PC-9 (cell line): ENCODE results near the gene POLD4. TPM values are rescaled to one million over a fixed set of nuclear protein-coding genes. Genes with fewer than 3 reads are reported as not detected.

ENCODE experiments used
- BruUV-seq: library from RNA; stranded (reverse); fragments of 400-500 nt; replicated peaks from 2 replicates; lab custom pipeline; 2021; lab: Mats Ljungman, UMichigan
- CTCF ChIA-PET: fragments of 300-600 bp; sonication (Branson Sonifier 250); formaldehyde crosslinking; loops from one replicate; lab custom pipeline; 2022; ENCODE audit warnings: antibody characterized with exemption; lab: Charles Lee
- POLR2A ChIA-PET: fragments of 300-600 bp; sonication (Branson Sonifier 250); formaldehyde crosslinking; loops from one replicate; lab custom pipeline; 2022; ENCODE audit warnings: antibody characterized with exemption; ENCODE audit not compliant: unreplicated experiment; lab: Charles Lee
- DNase-seq, 2 experiments: peaks; one replicate each; pipeline versions ENCODE4 v3.0.0 to v3.0.0-alpha.2; 2015 to 2022; ENCODE audit warnings: mixed read lengths in 1 of 2
- H2AFZ ChIP-seq: fragments of 200-600 bp; sonication (generic); 2 replicates; pipeline ENCODE4 v1.8.1; 2017; ENCODE audit warnings: antibody characterized with exemption
- H3F3A ChIP-seq: fragments of 200-600 bp; sonication (generic); 2 replicates; pipeline ENCODE4 v1.8.1; 2017; ENCODE audit warnings: antibody characterized with exemption, mild to moderate bottlenecking, low read depth; ENCODE audit not compliant: insufficient read depth
- H3K27ac ChIP-seq: fragments of 200-600 bp; sonication (generic); 2 replicates; pipeline ENCODE4 v1.6.1; 2016; ENCODE audit warnings: mixed run types
- H3K27me3 ChIP-seq: fragments of 200-600 bp; sonication (generic); 2 replicates; pipeline ENCODE4 v1.6.1; 2016; ENCODE audit warnings: low read depth, mixed run types; ENCODE audit not compliant: insufficient read depth
- H3K36me3 ChIP-seq: fragments of 200-600 bp; sonication (generic); 2 replicates; pipeline ENCODE4 v1.6.1; 2016; ENCODE audit warnings: low read depth, mixed run types
- H3K4me1 ChIP-seq: fragments of 200-600 bp; sonication (generic); replicated peaks from 2 replicates; pipeline ENCODE4 v1.6.1; 2016; ENCODE audit warnings: mixed run types; ENCODE audit not compliant: insufficient read depth
- H3K4me2 ChIP-seq: fragments of 200-600 bp; sonication (generic); 2 replicates; pipeline ENCODE4 v1.6.1; 2017; ENCODE audit warnings: mixed run types
- H3K4me3 ChIP-seq: fragments of 200-600 bp; sonication (generic); 2 replicates; pipeline ENCODE4 v1.6.1; 2016; ENCODE audit warnings: mixed run types
- H3K79me2 ChIP-seq: fragments of 200-600 bp; sonication (generic); 2 replicates; pipeline ENCODE4 v1.6.1; 2017; ENCODE audit warnings: low read depth, mixed run types
- H3K9me2 ChIP-seq: fragments of 200-600 bp; sonication (generic); 2 replicates; pipeline ENCODE4 v1.8.1; 2017; ENCODE audit warnings: mild to moderate bottlenecking; ENCODE audit not compliant: insufficient read depth
- H3K9me3 ChIP-seq: fragments of 200-600 bp; sonication (generic); 2 replicates; pipeline ENCODE4 v1.8.1; 2016; ENCODE audit warnings: low read depth; ENCODE audit not compliant: insufficient read depth
- H4K20me1 ChIP-seq: fragments of 200-600 bp; sonication (generic); 2 replicates; pipeline ENCODE4 v1.8.1; 2017; ENCODE audit not compliant: insufficient read depth
- EZH2 ChIP-seq: fragments of 200-600 bp; sonication (generic); IDR thresholded peaks from 2 replicates; pipeline ENCODE4 v1.8.0; 2017; ENCODE audit warnings: antibody characterized with exemption, low read depth
- intact Hi-C: fragments of 100-400 bp; cut with micrococcal nuclease; formaldehyde crosslinking; loops from one replicate; pipeline ENCODE4 v1.10.0; 2022; ENCODE audit not compliant: unreplicated experiment
- total RNA-seq: library from RNA; stranded (reverse); gene quantifications from 2 replicates; pipeline ENCODE4 v1.2.3, GENCODE V29; 2021
- TF ChIP-seq, protein P1 (sequence below): fragments of 200-600 bp; sonication (generic); conservative IDR thresholded peaks from 2 replicates; pipeline ENCODE4 v1.6.1; 2017; ENCODE audit warnings: mixed run types, antibody characterized with exemption, mild to moderate bottlenecking, moderate library complexity

The POLD4 gene
- total RNA-seq, 1 experiment from 2014 or later, result 67.1 TPM

DNA sequence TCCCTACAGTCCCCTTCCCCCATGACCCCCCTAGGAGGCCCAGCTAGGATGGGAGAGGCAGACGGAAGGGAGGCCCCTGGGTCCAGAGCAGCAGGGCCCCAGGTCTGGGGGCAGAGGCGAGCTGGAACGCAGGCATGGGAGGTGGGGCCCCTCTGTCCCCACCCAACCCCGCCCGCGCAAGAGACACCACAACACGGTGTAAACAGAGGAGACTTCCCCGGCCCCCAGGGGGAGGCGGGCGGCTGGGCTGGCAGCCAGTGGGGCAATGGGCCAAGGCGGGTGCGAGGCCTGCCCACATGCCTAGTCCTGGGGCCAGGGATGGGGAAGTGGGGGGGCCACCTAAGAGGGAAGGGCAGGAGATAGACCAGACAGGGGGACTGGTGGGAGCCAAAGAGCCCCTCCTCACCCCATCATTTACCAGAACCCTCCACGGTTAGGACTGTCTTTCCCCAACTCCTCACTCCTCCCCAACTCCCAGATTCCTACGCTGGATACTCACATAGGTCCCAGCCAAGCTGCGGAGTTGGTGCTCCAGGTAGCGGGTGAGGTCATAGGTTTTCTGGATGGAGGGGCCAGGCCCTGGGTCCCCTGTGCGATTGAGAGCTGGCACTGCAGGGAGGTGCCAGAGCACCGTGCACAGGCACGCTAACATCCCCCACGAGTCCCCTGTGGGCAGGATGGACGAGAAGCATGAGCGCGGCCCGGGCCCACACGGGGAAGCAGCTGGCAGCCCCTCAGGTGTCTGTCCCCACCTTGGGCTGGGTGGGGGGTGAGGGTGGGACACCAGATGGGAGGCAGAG, 13.8 kb upstream of the POLD4 start:
- peaks cover 63% of the 10 kb centered on the region for H4K20me1 ChIP-seq
- peaks cover 51% of the 10 kb centered on the region for H3K79me2 ChIP-seq
- H3K4me3 ChIP-seq, result no peak overlapping the region
- no peak overlapping the region for H3K27ac ChIP-seq
- no peaks in the 10 kb centered on the region for H3K9me3 ChIP-seq
- BruUV-seq, result no TSS peak
- intact Hi-C loops, result no loop called here
- no peak for TF ChIP-seq EZH2
- TF ChIP-seq, protein P1, sequence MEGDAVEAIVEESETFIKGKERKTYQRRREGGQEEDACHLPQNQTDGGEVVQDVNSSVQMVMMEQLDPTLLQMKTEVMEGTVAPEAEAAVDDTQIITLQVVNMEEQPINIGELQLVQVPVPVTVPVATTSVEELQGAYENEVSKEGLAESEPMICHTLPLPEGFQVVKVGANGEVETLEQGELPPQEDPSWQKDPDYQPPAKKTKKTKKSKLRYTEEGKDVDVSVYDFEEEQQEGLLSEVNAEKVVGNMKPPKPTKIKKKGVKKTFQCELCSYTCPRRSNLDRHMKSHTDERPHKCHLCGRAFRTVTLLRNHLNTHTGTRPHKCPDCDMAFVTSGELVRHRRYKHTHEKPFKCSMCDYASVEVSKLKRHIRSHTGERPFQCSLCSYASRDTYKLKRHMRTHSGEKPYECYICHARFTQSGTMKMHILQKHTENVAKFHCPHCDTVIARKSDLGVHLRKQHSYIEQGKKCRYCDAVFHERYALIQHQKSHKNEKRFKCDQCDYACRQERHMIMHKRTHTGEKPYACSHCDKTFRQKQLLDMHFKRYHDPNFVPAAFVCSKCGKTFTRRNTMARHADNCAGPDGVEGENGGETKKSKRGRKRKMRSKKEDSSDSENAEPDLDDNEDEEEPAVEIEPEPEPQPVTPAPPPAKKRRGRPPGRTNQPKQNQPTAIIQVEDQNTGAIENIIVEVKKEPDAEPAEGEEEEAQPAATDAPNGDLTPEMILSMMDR, result no peak
- H3K4me2 ChIP-seq, result no peak overlapping the region
- peaks cover 12% of the 10 kb centered on the region for H3K4me1 ChIP-seq
- peaks cover 50% of the 10 kb centered on the region for H3F3A ChIP-seq
- no peak overlapping the region for H2AFZ ChIP-seq
- DNase-seq, result peak in 1 of 2 experiments; percentile 28
- no peaks in the 10 kb centered on the region for H3K27me3 ChIP-seq
- H3K9me2 ChIP-seq, result no peaks in the 10 kb centered on the region
- ChIA-PET POLR2A (interaction anchor here (0.6 kb wide), 1 partner anchor 25 kb away, joined by 3 read pairs; the partner anchor contains the start of gene RAD9A), CTCF (no interaction called here)
- H3K36me3 ChIP-seq, result peaks cover 19% of the 10 kb centered on the region

DNA sequence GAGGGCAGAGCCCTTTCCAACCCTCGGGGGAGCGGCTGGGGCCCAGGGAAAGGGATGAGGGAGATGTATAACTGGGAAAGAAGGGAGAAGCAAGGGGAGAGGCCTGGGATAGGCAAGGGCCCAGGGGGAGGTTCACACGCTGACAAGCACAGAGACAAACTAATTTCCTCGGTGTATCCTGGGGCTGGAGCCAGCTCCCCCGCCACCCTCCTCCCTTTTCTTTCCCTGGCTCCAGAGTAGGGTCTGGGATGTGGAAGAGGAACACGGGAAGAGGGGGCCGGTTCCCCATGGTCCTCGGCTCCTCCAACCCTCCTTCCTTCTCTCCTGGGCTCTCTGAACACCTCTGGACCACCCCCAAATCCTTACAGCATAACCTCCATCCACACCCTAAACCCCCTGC, 13.2 kb upstream of the POLD4 start:
- Histone ChIP-seq H3K27ac (no peak overlapping the region), H3K9me3 (no peaks in the 10 kb centered on the region), H3K4me3 (no peak overlapping the region), H3K79me2 (peaks cover 45% of the 10 kb centered on the region), H2AFZ (no peak overlapping the region), H3K9me2 (no peaks in the 10 kb centered on the region), H3K4me1 (peaks cover 6% of the 10 kb centered on the region), H3K4me2 (no peak overlapping the region), H3K36me3 (peaks cover 19% of the 10 kb centered on the region), H3F3A (peaks cover 55% of the 10 kb centered on the region), H3K27me3 (no peaks in the 10 kb centered on the region), H4K20me1 (peaks cover 57% of the 10 kb centered on the region)
- ChIA-PET POLR2A (no interaction called here), CTCF (no interaction called here)
- intact Hi-C loops, result no loop called here
- no peak for TF ChIP-seq EZH2
- TF ChIP-seq, protein P1, result no peak
- BruUV-seq, result no TSS peak
- no peak for DNase-seq

DNA sequence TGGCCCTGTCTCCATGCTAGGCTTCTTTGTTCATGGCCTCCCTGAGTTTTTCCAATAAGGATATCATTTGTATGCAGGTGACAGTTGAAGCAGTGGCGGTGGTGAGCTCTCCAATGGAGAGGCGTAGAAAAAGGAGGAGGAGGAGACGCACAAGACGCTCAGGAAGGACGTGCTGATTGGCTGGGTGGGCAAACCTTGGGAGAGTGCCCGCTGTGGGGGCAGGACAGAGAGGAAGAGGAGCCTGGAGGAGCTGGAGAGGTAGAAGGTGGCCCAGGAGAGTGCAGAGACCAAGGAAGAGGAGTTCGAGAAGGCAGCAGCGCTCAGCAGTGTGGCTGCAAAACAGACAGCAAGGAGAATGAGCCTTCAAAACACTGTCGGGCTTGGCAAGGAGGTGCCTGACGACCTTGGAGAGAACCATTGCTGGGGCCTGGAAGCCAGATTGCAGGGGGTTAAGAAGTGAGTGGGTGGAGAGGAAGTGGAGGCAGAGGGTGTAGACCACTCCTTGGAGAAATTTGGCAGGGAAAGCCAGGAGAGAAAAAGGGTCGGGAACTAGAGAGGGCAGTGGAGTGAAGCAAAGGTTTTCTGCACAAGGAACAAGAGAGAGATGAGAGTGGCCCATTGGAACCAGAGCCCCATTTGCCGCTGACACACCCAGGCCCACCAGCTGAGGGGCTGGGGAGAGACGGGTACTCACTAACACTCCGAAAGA, 12.5 kb upstream of the POLD4 start:
- BruUV-seq, result no TSS peak
- H3K4me2 ChIP-seq, result no peak overlapping the region

More for the DNA sequence above, 12.5 kb upstream of the POLD4 start:
- ChIA-PET POLR2A (interaction anchor here (0.6 kb wide), 1 partner anchor 8 kb away, joined by 4 read pairs; no protein-coding TSS in a partner anchor), CTCF (no interaction called here)
- Histone ChIP-seq H3K9me2 (no peaks in the 10 kb centered on the region), H2AFZ (no peak overlapping the region), H3K4me1 (no peaks in the 10 kb centered on the region), H3F3A (peaks cover 59% of the 10 kb centered on the region), H3K36me3 (peaks cover 19% of the 10 kb centered on the region), H3K4me3 (no peak overlapping the region), H3K9me3 (no peaks in the 10 kb centered on the region), H4K20me1 (peaks cover 51% of the 10 kb centered on the region), H3K27ac (no peak overlapping the region), H3K79me2 (peaks cover 38% of the 10 kb centered on the region), H3K27me3 (no peaks in the 10 kb centered on the region)
- DNase-seq, result no peak
- TF ChIP-seq, protein P1, result no peak
- no peak for TF ChIP-seq EZH2
- intact Hi-C loops, result no loop called here
